Mesothelial cell of epicardium (in vitro differentiated cells): ENCODE results near the gene GMNN. TPM values are rescaled to one million over a fixed set of nuclear protein-coding genes. Genes with fewer than 3 reads are reported as not detected.
"Not testable (repeated sequence)": the region's sequence is repeated elsewhere in the genome, so short reads cannot be mapped to it uniquely, and the experiment has no call there.

Experiments
- DNase-seq, 2 experiments: peaks; one replicate each; pipeline ENCODE4 v3.0.0; 2021; ENCODE audit warnings: low spot score in 2 of 2; ENCODE audit not compliant: unreplicated experiment in 2 of 2
- H3K27ac Mint-ChIP-seq: 2 replicates; pipeline ENCODE4 v1.8.0; 2021; ENCODE audit warnings: mixed read lengths
- H3K27me3 Mint-ChIP-seq: 2 replicates; pipeline ENCODE4 v1.8.0; 2021; ENCODE audit warnings: low read depth, mixed read lengths
- H3K36me3 Mint-ChIP-seq: 2 replicates; pipeline ENCODE4 v1.8.0; 2021; ENCODE audit warnings: mixed read lengths
- H3K4me1 Mint-ChIP-seq: 2 replicates; pipeline ENCODE4 v1.8.0; 2021; ENCODE audit warnings: mixed read lengths
- H3K4me3 Mint-ChIP-seq: 2 replicates; pipeline ENCODE4 v1.8.0; 2021; ENCODE audit warnings: mild to moderate bottlenecking, moderate library complexity, mixed read lengths
- H3K9me3 Mint-ChIP-seq: 2 replicates; pipeline ENCODE4 v1.8.0; 2021; ENCODE audit warnings: mixed read lengths
- total RNA-seq: library from RNA; stranded (reverse); gene quantifications from 3 replicates; pipeline ENCODE4 v1.2.1, GENCODE V29; 2021
- TF ChIP-seq, protein P1 (sequence below): fragments of 200-600 bp; sonication (generic); IDR thresholded peaks from one replicate; pipeline ENCODE4 v1.5.0; 2021; ENCODE audit warnings: antibody characterized with exemption; ENCODE audit not compliant: unreplicated experiment

The GMNN gene
- total RNA-seq, 1 donor from 2014 or later, result 23.4 TPM

DNA sequence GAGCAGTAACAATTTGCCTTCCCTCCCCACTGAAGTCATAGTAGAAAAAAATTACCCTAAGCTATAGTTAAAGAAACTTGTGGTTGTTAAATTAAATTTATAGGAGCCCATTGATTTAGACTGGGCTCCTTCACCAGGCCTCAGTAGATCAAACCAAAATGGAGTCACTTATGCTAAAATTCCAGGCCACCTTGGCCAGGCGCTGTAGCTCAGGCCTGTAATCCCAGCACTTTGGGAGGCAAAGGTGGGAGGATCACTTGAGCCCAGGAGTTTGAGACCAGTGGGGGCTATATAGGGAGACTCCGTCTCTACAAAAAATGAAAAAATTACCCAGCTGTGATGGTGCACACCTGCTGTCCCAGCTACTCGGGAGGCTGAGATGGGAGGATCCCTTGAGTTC lies 15.0 kb upstream of the GMNN start:
- Mint-ChIP-seq H3K27me3 (no peaks in the 10 kb centered on the region), H3K36me3 (no peaks in the 10 kb centered on the region), H3K9me3 (no peaks in the 10 kb centered on the region), H3K27ac (no peak overlapping the region), H3K4me3 (no peak overlapping the region), H3K4me1 (peaks cover 4% of the 10 kb centered on the region)
- no peak for DNase-seq
- TF ChIP-seq, protein P1, sequence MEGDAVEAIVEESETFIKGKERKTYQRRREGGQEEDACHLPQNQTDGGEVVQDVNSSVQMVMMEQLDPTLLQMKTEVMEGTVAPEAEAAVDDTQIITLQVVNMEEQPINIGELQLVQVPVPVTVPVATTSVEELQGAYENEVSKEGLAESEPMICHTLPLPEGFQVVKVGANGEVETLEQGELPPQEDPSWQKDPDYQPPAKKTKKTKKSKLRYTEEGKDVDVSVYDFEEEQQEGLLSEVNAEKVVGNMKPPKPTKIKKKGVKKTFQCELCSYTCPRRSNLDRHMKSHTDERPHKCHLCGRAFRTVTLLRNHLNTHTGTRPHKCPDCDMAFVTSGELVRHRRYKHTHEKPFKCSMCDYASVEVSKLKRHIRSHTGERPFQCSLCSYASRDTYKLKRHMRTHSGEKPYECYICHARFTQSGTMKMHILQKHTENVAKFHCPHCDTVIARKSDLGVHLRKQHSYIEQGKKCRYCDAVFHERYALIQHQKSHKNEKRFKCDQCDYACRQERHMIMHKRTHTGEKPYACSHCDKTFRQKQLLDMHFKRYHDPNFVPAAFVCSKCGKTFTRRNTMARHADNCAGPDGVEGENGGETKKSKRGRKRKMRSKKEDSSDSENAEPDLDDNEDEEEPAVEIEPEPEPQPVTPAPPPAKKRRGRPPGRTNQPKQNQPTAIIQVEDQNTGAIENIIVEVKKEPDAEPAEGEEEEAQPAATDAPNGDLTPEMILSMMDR, result no peak

DNA sequence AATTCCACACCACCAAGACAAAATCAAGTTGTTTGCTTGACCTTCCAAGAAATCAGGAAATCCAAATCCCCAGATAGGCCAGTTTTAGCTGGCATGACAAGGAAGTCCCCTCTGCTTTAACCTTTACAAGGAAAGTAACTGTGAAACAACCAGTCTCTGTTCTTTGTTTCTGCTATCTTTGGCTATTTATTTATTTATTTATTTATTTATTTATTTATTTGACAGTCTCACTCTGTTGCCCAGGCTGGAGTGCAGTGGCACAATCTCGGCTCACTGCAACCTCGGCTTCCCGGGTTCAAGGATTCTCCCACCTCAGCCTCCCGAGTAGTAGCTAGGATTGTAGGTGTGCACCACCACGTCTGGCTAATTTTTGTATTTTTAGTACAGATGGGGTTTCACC lies 14.5 kb upstream of the GMNN start:
- no peaks in the 10 kb centered on the region for H3K9me3 Mint-ChIP-seq
- H3K27ac Mint-ChIP-seq, result no peak overlapping the region
- H3K4me1 Mint-ChIP-seq, result peaks cover 4% of the 10 kb centered on the region
- no peaks in the 10 kb centered on the region for H3K27me3 Mint-ChIP-seq
- TF ChIP-seq, protein P1, result no peak
- no peaks in the 10 kb centered on the region for H3K36me3 Mint-ChIP-seq
- no peak overlapping the region for H3K4me3 Mint-ChIP-seq
- no peak for DNase-seq

DNA sequence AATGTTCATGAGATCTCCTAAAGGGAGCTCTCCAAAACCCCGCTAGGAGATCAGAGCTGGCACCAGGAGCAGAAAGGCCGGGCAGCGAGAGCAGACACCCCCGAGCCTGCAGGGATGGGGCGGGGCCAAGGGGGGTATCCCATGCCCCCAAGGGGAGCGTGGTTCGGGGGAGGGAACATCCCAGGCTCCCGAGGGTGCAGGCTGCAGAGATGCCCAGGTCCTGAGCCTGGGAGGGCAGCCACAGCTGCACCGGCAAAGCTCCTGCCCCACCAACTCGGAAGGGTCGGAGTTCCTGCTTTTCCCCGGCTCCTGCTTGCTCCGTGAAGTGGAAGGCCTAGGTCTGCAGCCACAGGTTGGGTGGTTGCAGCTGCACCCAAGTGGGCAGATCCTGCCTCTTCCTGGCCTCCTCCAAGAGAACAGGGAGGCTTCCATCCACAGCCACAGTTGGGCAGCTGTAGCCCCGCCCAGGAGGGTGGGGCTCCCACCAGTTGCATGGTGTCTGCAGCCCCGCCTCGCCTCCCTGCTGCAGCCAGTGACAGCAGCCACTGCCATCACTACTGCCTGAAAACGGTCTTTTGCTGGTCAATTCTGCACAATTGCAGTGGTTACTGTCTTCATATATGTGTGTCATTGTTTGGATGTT lies 13.4 kb upstream of the GMNN start:
- Mint-ChIP-seq H3K4me1 (peaks cover 4% of the 10 kb centered on the region), H3K36me3 (no peaks in the 10 kb centered on the region), H3K27ac (no peak overlapping the region), H3K4me3 (no peak overlapping the region), H3K9me3 (no peaks in the 10 kb centered on the region), H3K27me3 (no peaks in the 10 kb centered on the region)
- DNase-seq, result no peak
- TF ChIP-seq, protein P1, result no peak

GRCh38 chr6:24761851-24762250 lies 12.9 kb upstream of the GMNN start:
- Mint-ChIP-seq H3K27me3 (no peaks in the 10 kb centered on the region), H3K4me3 (no peak overlapping the region), H3K4me1 (peaks cover 4% of the 10 kb centered on the region), H3K9me3 (no peaks in the 10 kb centered on the region), H3K36me3 (no peaks in the 10 kb centered on the region), H3K27ac (no peak overlapping the region)
- no peak for DNase-seq
- TF ChIP-seq, protein P1, result no peak

- no peaks in the 10 kb centered on the region for H3K27me3 Mint-ChIP-seq
- no peaks in the 10 kb centered on the region for H3K36me3 Mint-ChIP-seq
- no peak overlapping the region for H3K4me3 Mint-ChIP-seq
- peak overlapping the region; percentile 13 for H3K27ac Mint-ChIP-seq
- TF ChIP-seq, protein P1, result no peak
- DNase-seq, result no peak
- H3K4me1 Mint-ChIP-seq, result peaks cover 4% of the 10 kb centered on the region
- no peaks in the 10 kb centered on the region for H3K9me3 Mint-ChIP-seq
These were observed 11.2 kb upstream of the GMNN start for GRCh38 chr6:24763578-24763977.

DNA sequence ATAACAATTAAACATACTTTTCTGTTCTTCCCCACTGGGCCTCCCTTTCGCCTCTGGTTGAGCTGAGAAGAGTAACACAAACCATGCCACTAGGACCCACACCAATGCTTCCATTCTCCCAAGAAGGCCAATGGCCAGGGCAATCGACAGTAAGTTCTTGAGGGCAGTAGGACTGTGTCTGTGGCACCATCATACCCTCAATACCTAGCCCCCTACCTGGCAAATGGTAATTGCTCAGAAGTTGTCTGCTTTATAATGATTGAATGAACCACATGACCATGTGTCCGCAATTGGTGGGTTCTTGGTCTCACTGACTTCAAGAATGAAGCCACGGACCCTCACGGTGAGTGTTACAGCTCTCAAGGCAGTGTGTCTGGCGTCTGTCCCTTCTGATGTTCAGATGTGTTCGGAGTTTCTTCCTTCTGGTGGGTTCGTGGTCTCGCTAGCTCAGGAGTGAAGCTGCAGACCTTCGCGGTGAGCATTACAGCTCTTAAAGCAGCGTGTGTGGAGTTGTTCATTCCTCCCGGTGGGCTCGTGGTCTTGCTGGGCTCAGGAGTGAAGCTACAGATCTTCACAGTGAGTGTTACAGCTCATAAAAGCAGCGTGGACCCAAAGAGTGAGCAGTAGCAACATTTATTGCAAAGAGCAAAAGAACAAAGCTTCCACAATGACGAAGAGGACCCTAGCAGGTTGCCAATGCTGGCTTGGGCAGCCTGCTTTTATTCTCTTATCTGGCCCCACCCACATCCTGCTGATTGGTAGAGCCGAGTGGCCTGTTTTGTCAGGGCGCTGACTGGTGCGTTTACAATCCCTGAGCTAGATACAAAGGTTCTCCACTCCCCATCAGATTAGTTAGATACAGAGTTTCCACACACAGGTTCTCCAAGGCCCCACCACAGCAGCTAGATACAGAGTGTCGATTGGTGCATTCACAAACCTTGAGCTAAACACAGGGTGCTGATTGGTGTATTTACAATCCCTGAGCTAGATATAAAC lies 9.6 kb upstream of the GMNN start:
- H3K27ac Mint-ChIP-seq, H3K27me3 Mint-ChIP-seq, H3K9me3 Mint-ChIP-seq, H3K36me3 Mint-ChIP-seq, H3K4me3 Mint-ChIP-seq, DNase-seq, H3K4me1 Mint-ChIP-seq: not testable (repeated sequence)

DNA sequence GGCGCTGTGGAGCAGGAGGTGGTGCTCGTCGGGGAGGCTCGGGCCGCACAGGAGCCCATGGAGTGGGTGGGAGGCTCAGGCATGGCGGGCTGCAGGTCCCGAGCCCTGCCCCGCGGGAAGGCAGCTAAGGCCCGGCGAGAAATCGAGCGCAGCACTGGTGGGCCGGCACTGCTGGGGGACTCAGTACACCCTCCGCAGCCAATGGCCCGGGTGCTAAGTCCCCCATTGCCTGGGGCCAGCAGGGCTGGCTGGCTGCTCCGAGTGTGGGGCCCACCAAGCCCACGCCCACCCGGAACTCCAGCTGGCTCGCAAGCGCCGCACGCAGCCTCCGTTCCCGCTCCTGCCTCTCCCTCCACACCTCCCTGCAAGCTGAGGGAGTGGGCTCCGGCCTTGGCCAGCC lies 8.8 kb upstream of the GMNN start:
- H3K27ac Mint-ChIP-seq, DNase-seq, H3K4me1 Mint-ChIP-seq, H3K9me3 Mint-ChIP-seq, H3K27me3 Mint-ChIP-seq, H3K36me3 Mint-ChIP-seq, H3K4me3 Mint-ChIP-seq: not testable (repeated sequence)
